KBM-7 (cell line): ENCODE data around the gene TMEM203.
"Not testable (repeated sequence)": the region's sequence is repeated elsewhere in the genome, so short reads cannot be mapped to it uniquely, and the experiment has no call there.

Source experiments
- DNase-seq: peaks from one replicate; pipeline ENCODE4 v3.0.0-alpha.2; 2015
- in situ Hi-C: fragments of 300-500 bp; cut with MboI; formaldehyde crosslinking; loops from 2 replicates; pipeline ENCODE4 v1.14.3; 2020; ENCODE audit warnings: low sequenced_read_pairs, low pct_unique_long_range_greater_than_20kb, mixed read lengths

TMEM203 gene

GRCh38 chr9:137242269-137243203 lies 37.1 kb upstream of the TMEM203 start:
- no peak for DNase-seq
- in situ Hi-C loops: no loop called here

GRCh38 chr9:137241490-137242268 lies 36.2 kb upstream of the TMEM203 start:
- in situ Hi-C loops: no loop called here
- DNase-seq: no peak

GRCh38 chr9:137240841-137241489 lies 35.5 kb upstream of the TMEM203 start, which contains the start of gene TUBB4B:
TSS of gene TUBB4B (plus strand) at chr9:137241287. CDS start at chr9:137241361, 74 bp downstream.
- in situ Hi-C loops: no loop called here
- DNase-seq: peak; percentile 100

GRCh38 chr9:137240318-137240840 lies 34.9 kb upstream of the TMEM203 start:
- DNase-seq: no peak
- in situ Hi-C loops: no loop called here

- in situ Hi-C loops, DNase-seq: not testable (repeated sequence)
Measured at GRCh38 chr9:137239541-137240200, 34.2 kb upstream of the TMEM203 start.

- no peak for DNase-seq
- in situ Hi-C loops: no loop called here
Measured at GRCh38 chr9:137237759-137238726, 32.6 kb upstream of the TMEM203 start.

- in situ Hi-C loops: no loop called here
- no peak for DNase-seq
Measured at GRCh38 chr9:137236936-137237421, 31.5 kb upstream of the TMEM203 start.

- peak; percentile 95 for DNase-seq
- in situ Hi-C loops: no loop called here
Measured at GRCh38 chr9:137236238-137236935, 30.9 kb upstream of the TMEM203 start.

- in situ Hi-C loops: no loop called here
- no peak for DNase-seq
Measured at GRCh38 chr9:137235424-137236237, 30.2 kb upstream of the TMEM203 start.

GRCh38 chr9:137234758-137235423 lies 29.4 kb upstream of the TMEM203 start:
- DNase-seq: no peak
- in situ Hi-C loops: no loop called here

- DNase-seq: no peak
- in situ Hi-C loops: no loop called here
Measured at GRCh38 chr9:137234055-137234697, 28.7 kb upstream of the TMEM203 start.

GRCh38 chr9:137233143-137233980 lies 27.9 kb upstream of the TMEM203 start:
- no peak for DNase-seq
- in situ Hi-C loops: no loop called here

GRCh38 chr9:137232510-137232909 lies 27.1 kb upstream of the TMEM203 start:
- DNase-seq: no peak
- in situ Hi-C loops: no loop called here

- DNase-seq: no peak
- in situ Hi-C loops: no loop called here
Measured at GRCh38 chr9:137232101-137232500, 26.7 kb upstream of the TMEM203 start.
